K562 (cell line): Measurements from ENCODE around the gene SLC17A4. TPM values are rescaled to one million over a fixed set of nuclear protein-coding genes. Genes with fewer than 3 reads are reported as not detected.

ENCODE experiments used
- ATAC-seq: fragments of 200-7000 bp; cut with Tn5 transposase; 3 replicates; pipeline ENCODE4 v1.9.1; 2020; ENCODE audit warnings: moderate library complexity
- BruUV-seq: library from RNA; stranded (reverse); fragments of 400-500 nt; replicated peaks from 2 replicates; lab custom pipeline; 2021; lab: Mats Ljungman, UMichigan
- CTCF ChIA-PET: fragments of 300-600 bp; formaldehyde crosslinking; extraction: SDS; loops from one replicate; lab custom pipeline; 2021; ENCODE audit warnings: low intra/inter-chr PET ratio; lab: Yijun Ruan, JAX
- POLR2A ChIA-PET: fragments of 300-600, 350-650 bp; sonication (Branson Sonifier 250); formaldehyde crosslinking; extraction: SDS; loops from one replicate; lab custom pipeline; 2021; ENCODE audit warnings: antibody characterized with exemption, inconsistent platforms; lab: Yijun Ruan, JAX
- DNase-seq, 4 experiments: peaks; one replicate each; pipeline versions ENCODE4 v3.0.0 to v3.0.0-alpha.2; 2011 to 2018; ENCODE audit warnings: low spot score in 3 of 4, mixed read lengths in 3 of 4; ENCODE audit errors: extremely low read depth in 1 of 4
- FAIRE-seq: peaks from 2 replicates; lab custom pipeline; 2011; peaks lifted over from hg19 to GRCh38; lab: Jason Lieb, UNC
- H2AFZ ChIP-seq: 2 replicates; pipeline ENCODE4 v1.6.0; 2011; ENCODE audit warnings: low read depth, low read length, control low read depth, inconsistent platforms
- H3K27ac ChIP-seq: fragments of 200-600 bp; 3 replicates; pipeline ENCODE4 v1.8.0; 2011; ENCODE audit warnings: low read depth, mild to moderate bottlenecking, control low read depth, inconsistent platforms, low read length, moderate library complexity, mixed read lengths; ENCODE audit errors: extremely low read depth
- H3K27me3 ChIP-seq, 2 experiments: fragments of 300-600 bp in 1 of 2; 2 replicates in 1 of 2; 3 replicates in 1 of 2; pipeline versions ENCODE4 v1.6.0 to v1.8.0; 2011; ENCODE audit warnings: inconsistent platforms in 2 of 2, low read length in 2 of 2, mild to moderate bottlenecking in 1 of 2, mixed read lengths in 1 of 2, moderate library complexity in 1 of 2; ENCODE audit not compliant: control insufficient read depth in 2 of 2, insufficient read depth in 2 of 2
- H3K36me3 ChIP-seq: fragments of 300-600 bp; 3 replicates; pipeline ENCODE4 v1.8.0; 2011; ENCODE audit warnings: mild to moderate bottlenecking, low read length, inconsistent platforms; ENCODE audit not compliant: control insufficient read depth, insufficient read depth
- H3K4me1 ChIP-seq, 2 experiments: fragments of 200-600 bp in 1 of 2; replicated peaks in 1 of 2; 2 replicates in 1 of 2; 3 replicates in 1 of 2; pipeline versions ENCODE4 v1.5.1 to v1.8.0; 2011; ENCODE audit warnings: inconsistent platforms in 2 of 2, low read length in 2 of 2, mild to moderate bottlenecking in 1 of 2, mixed read lengths in 1 of 2, moderate library complexity in 1 of 2; ENCODE audit not compliant: control insufficient read depth in 2 of 2, insufficient read depth in 2 of 2
- H3K4me2 ChIP-seq: 2 replicates; pipeline ENCODE4 v1.6.1; 2011; ENCODE audit warnings: low read length, control low read depth, inconsistent platforms, mixed read lengths; ENCODE audit not compliant: insufficient read depth
- H3K4me3 ChIP-seq: fragments of 200-600 bp; sonication (generic), shearing (Covaris generic); 2 replicates; pipeline ENCODE4 v1.5.1; 2016; ENCODE audit warnings: control low read depth, inconsistent platforms
- H3K79me2 ChIP-seq: fragments of 200-600 bp; 3 replicates; pipeline ENCODE4 v1.8.0; 2011; ENCODE audit warnings: low read length, inconsistent platforms; ENCODE audit not compliant: control insufficient read depth, insufficient read depth
- H3K9ac ChIP-seq, 2 experiments: 2 replicates each; pipeline versions ENCODE4 v1.6.0 to v1.6.1; 2011; ENCODE audit warnings: low read depth in 2 of 2, low read length in 2 of 2, control low read depth in 1 of 2, inconsistent platforms in 1 of 2, mild to moderate bottlenecking in 1 of 2, mixed read lengths in 1 of 2; ENCODE audit not compliant: insufficient read depth in 1 of 2
- H3K9me1 ChIP-seq: one replicate; pipeline ENCODE4 v1.6.0; 2011; ENCODE audit warnings: inconsistent platforms, mild to moderate bottlenecking, low read length, moderate library complexity; ENCODE audit not compliant: control insufficient read depth, insufficient read depth
- H3K9me3 ChIP-seq: replicated peaks from 2 replicates; pipeline ENCODE4 v1.5.1; 2011; ENCODE audit warnings: low read depth, low read length, inconsistent platforms; ENCODE audit not compliant: control insufficient read depth, insufficient read depth
- H4K20me1 ChIP-seq: replicated peaks from 2 replicates; pipeline ENCODE4 v1.6.1; 2011; ENCODE audit warnings: low read length, inconsistent platforms, mixed read lengths; ENCODE audit not compliant: control insufficient read depth, insufficient read depth
- BHLHE40 ChIP-seq: IDR thresholded peaks from 2 replicates; pipeline ENCODE4 v1.6.1; 2011; ENCODE audit warnings: low read length, improper control_type of control experiment
- CC2D1A ChIP-seq: fragments of 450-650 bp; IDR thresholded peaks from 2 replicates; pipeline ENCODE4 v1.6.1; 2017; ENCODE audit warnings: mild to moderate bottlenecking
- GABPA ChIP-seq: fragments of 200-800 bp; sonication (Bioruptor generic); conservative IDR thresholded peaks from 2 replicates; pipeline ENCODE4 v1.6.1; 2016; ENCODE audit warnings: low read depth, missing genetic modification characterization, missing compliant biosample characterization
- GATA2 ChIP-seq: sonication (generic); formaldehyde crosslinking; IDR thresholded peaks from 2 replicates; pipeline ENCODE4 v1.4.0; 2020; ENCODE audit warnings: mild to moderate bottlenecking, missing genetic modification reagents
- PCBP1 ChIP-seq: fragments of 200-400 bp; formaldehyde crosslinking; IDR thresholded peaks from 2 replicates; pipeline ENCODE4 v1.6.1; 2018; ENCODE audit warnings: mild to moderate bottlenecking, low read depth, low read length; ENCODE audit not compliant: poor library complexity, severe bottlenecking
- WGBS: fragments of 100-300 bp; shearing (Covaris generic); methylation state at CpG from one replicate; pipeline ENCODE4 v1.1.6; 2016; ENCODE audit warnings: low coverage, mixed read lengths; ENCODE audit not compliant: insufficient coverage; ENCODE audit errors: missing lambda C conversion rate; 5-methylcytosine and 5-hydroxymethylcytosine counted together
- in situ Hi-C: fragments of 300-500 bp; cut with MboI; formaldehyde crosslinking; loops from 4 replicates; pipeline ENCODE4 v1.15.0; 2018; ENCODE audit warnings: inconsistent platforms, mixed read lengths
- intact Hi-C: fragments of 100-400 bp; cut with micrococcal nuclease; formaldehyde crosslinking; loops from 2 replicates; pipeline ENCODE4 v1.14.2; 2022
- polyA plus RNA-seq, 8 experiments: library from polyadenylated mRNA; depleted of rRNA in 4 of 8; stranded (reverse) in 5 of 8; unstranded in 3 of 8; fragments of >200 nt; fragmentation: Nextera tagmentation in 2 of 8; fragmentation: Illumina TruSeq in 1 of 8; extraction: Ambion mirVana in 2 of 8; extraction: Trizol in 1 of 8; gene quantifications; 2 replicates each; pipeline versions ENCODE4 v1.2.1 to v1.2.3, GENCODE V29; 2011 to 2014; ENCODE audit warnings: inconsistent platforms in 1 of 8, missing spikeins in 1 of 8
- total RNA-seq, 7 experiments: library from RNA; depleted of rRNA in 6 of 7; stranded (reverse); fragments of >200 nt in 6 of 7; fragmentation: Illumina TruSeq in 2 of 7; extraction: Trizol in 2 of 7; gene quantifications; 2 replicates each; pipeline versions ENCODE4 v1.2.1 to v1.2.3, GENCODE V29; 2011 to 2021; ENCODE audit warnings: low replicate concordance in 1 of 7
- TF ChIP-seq, protein P1 (sequence below): fragments of 450-650 bp; conservative IDR thresholded peaks from 2 replicates; pipeline ENCODE4 v1.6.1; 2016; ENCODE audit warnings: missing genetic modification characterization, low read depth, mild to moderate bottlenecking, control low read depth, missing compliant biosample characterization
- TF ChIP-seq, protein P2 (sequence below): fragments of 450-650 bp; IDR thresholded peaks from 2 replicates; pipeline ENCODE4 v1.6.1; 2017; ENCODE audit warnings: antibody characterized with exemption

The SLC17A4 gene
- total and polyA plus RNA-seq, 9 of the 15 experiments (the other 6 are each of a cell fraction or from before 2014, with no cell fraction given) = not detected

DNA sequence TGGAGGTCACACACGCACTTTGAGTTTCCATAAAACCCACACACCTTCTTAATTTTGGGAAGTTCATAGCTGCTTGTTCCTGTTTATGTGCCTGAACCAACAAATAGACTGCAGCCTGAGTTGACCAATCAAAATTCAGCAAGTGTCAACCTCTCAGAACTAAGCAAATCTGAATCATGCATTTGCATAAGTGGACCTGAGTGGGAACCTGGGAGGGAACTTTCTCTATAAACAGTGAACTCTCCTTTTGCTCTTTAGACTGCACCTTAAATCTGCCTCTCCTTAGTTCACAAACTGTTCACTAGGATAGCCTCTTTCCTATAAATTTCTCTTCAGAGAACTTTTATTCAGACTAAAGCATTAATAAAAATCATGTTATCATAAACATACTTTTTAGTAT, 39.4 kb downstream of the SLC17A4 start:
- 0% methylated on average over 1 of the region's 1 CpG for WGBS
- no peak overlapping the region for H3K4me3 ChIP-seq
- TF ChIP-seq, protein P1, sequence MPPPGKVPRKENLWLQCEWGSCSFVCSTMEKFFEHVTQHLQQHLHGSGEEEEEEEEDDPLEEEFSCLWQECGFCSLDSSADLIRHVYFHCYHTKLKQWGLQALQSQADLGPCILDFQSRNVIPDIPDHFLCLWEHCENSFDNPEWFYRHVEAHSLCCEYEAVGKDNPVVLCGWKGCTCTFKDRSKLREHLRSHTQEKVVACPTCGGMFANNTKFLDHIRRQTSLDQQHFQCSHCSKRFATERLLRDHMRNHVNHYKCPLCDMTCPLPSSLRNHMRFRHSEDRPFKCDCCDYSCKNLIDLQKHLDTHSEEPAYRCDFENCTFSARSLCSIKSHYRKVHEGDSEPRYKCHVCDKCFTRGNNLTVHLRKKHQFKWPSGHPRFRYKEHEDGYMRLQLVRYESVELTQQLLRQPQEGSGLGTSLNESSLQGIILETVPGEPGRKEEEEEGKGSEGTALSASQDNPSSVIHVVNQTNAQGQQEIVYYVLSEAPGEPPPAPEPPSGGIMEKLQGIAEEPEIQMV (tag) = peak; percentile 80
- TF ChIP-seq CC2D1A (peak; percentile 43; the same call in 1 of the 2 replicates), BHLHE40 (no peak), GABPA (tag) (no peak), GATA2 (CRISPR knock-in tag) (no peak), PCBP1 (no peak)
- TF ChIP-seq, protein P2, sequence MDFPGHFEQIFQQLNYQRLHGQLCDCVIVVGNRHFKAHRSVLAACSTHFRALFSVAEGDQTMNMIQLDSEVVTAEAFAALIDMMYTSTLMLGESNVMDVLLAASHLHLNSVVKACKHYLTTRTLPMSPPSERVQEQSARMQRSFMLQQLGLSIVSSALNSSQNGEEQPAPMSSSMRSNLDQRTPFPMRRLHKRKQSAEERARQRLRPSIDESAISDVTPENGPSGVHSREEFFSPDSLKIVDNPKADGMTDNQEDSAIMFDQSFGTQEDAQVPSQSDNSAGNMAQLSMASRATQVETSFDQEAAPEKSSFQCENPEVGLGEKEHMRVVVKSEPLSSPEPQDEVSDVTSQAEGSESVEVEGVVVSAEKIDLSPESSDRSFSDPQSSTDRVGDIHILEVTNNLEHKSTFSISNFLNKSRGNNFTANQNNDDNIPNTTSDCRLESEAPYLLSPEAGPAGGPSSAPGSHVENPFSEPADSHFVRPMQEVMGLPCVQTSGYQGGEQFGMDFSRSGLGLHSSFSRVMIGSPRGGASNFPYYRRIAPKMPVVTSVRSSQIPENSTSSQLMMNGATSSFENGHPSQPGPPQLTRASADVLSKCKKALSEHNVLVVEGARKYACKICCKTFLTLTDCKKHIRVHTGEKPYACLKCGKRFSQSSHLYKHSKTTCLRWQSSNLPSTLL = peak; percentile 66; the same call in 1 of the 2 replicates
- no peaks in the 10 kb centered on the region for H3K79me2 ChIP-seq
- no peaks in the 10 kb centered on the region for H3K36me3 ChIP-seq
- no peak overlapping the region for H2AFZ ChIP-seq
- in situ Hi-C loops = no loop called here
- H4K20me1 ChIP-seq = no peaks in the 10 kb centered on the region
- no peak for FAIRE-seq
- H3K27ac ChIP-seq = no peak overlapping the region
- H3K9me1 ChIP-seq = no peaks in the 10 kb centered on the region
- no peak overlapping the region for H3K4me2 ChIP-seq
- no peaks in the 10 kb centered on the region; a peak in 1 of 5 replicates for H3K27me3 ChIP-seq
- CTCF ChIA-PET = no interaction called here
- intact Hi-C loops = no loop called here
- POLR2A ChIA-PET = interaction anchor here (1.6 kb wide), 1 partner anchor 237 kb away, joined by 6 read pairs; no protein-coding TSS in a partner anchor
- BruUV-seq = no TSS peak
- no peak for DNase-seq
- H3K4me1 ChIP-seq = no peaks in the 10 kb centered on the region
- no peak overlapping the region for H3K9ac ChIP-seq
- ATAC-seq = no peak
- H3K9me3 ChIP-seq = no peaks in the 10 kb centered on the region
